HG02970 (cell line): ENCODE data around the gene RELB.

Experiments
- ATAC-seq: cut with Tn5 transposase; IDR thresholded peaks from one replicate; pipeline ENCODE4 v1.9.1; 2021; ENCODE audit warnings: mild to moderate bottlenecking, moderate library complexity, moderate number of reproducible peaks; ENCODE audit not compliant: unreplicated experiment, low FRiP score

The RELB gene

DNA sequence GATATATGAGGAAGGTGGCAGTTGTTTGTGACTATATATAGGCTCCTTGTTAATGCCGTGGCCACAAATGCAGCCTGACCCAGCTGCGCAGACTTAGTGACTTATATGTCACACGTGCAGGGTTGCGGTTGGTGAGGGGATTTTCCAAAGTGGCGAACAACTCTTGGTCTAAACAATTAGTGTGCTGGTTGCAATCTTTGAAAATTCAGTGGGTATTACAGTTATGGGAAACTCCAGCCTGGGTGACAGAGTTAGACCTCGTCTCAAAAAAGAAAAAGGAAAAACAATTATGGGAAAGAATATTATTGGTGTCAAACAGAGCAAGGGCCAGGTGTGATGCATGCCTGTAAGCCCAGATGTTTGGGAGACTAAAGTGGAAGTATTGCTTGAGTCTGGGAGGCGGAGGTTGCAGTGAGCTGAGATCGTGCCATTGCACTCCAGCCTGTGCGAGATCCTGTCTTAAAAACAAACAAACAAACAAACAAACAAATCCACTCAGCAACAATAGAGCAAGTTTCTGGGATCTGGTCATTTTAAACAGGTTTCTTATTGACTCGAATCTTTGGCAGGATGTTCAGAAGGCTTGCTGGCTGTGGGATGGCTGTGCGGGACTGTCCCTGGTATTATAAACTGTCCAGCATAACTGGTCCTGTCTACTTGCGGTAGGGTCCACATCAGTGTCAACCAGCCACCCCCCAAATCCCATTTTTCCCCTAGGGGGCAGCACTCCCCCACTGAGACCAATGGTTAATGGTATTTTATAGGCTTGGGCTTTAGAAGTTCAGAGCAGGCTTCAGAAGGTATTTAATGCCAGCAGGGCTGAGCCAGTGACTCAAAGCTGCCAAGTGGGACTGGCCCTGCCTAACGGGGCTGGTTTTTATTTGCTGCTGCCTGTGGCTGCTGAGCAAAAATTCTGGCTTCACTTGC is 15.4 kb downstream of the RELB start:
- ATAC-seq = peak; percentile 67

DNA sequence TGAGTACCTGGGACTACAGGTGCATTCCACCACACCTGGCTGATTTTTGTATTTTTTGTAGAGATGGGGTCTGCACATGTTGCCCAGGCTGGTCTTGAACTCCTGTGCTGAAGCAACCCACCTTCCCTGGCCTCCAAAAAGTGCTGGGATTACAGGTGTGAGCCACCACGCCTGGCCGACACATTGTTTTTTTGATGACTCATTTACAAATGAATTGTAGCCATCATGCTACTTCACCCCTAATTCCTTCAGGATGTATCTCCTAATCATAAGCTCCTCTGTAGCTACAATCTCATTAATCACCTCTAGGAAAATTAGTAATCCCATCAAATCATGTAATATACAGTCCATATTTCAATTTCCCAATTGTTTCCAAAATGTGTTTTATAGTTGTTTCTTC is 17.9 kb downstream of the RELB start:
- ATAC-seq = no peak

DNA sequence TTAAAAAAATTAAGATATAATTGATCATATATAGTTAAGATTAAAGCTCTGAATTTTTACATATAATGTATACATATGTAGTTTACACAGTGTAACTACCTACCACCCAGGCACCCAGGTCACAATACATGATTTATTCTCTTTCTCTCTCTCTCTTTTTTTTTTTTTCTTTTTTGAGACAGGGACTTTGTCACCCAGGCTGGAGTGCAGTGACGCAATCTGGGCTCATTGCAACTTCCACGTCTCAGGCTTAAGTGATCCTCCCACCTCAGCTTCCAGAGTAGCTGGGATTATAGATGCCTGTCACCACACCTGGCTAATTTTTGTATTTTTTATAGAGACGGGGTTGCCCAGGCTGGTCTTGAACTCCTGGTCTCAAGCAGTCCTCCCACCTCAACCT is 18.8 kb downstream of the RELB start:
- no peak for ATAC-seq

- ATAC-seq = no peak
Measured at GRCh38 chr19:45021971-45022370, 20.7 kb downstream of the RELB start.

DNA sequence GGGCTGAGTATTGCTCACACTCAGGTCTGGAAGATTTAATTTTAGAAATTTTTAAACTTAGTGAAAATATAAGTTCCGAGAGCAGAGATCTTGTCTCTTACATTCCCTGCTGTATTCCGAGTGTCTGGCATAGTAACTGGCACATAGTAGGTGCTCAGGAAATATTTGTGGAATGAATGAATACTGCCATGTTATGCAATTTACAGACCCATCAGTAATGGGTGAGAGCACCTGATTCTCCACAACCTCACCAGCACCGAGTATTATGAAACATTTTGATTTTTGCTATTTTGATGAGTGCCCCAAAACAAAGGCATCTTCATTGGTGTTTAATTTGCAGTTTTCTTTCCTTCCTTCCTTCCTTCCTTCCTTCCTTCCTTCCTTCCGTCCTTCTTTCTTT is 21.8 kb downstream of the RELB start:
- ATAC-seq = no peak

- ATAC-seq = no peak
Measured at GRCh38 chr19:45025264-45025663, 24.0 kb downstream of the RELB start.

- ATAC-seq = no peak
Measured at GRCh38 chr19:45027371-45027770, 26.1 kb downstream of the RELB start.

- ATAC-seq = no peak
Measured at GRCh38 chr19:45030825-45031224, 29.6 kb downstream of the RELB start.

DNA sequence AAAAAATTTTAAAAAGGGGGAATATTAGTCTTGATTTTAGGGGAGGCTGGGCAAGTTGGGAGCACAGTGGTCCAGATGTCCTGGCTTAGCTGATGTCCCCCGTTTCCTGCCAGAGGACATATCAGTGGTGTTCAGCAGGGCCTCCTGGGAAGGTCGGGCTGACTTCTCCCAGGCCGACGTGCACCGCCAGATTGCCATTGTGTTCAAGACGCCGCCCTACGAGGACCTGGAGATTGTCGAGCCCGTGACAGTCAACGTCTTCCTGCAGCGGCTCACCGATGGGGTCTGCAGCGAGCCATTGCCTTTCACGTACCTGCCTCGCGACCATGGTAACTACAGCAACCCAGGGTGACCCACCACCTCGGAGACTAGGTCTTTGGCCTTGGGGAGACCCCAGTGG is 31.2 kb downstream of the RELB start:
- ATAC-seq = no peak

- no peak for ATAC-seq
Measured at GRCh38 chr19:45035755-45036154, 34.5 kb downstream of the RELB start.

DNA sequence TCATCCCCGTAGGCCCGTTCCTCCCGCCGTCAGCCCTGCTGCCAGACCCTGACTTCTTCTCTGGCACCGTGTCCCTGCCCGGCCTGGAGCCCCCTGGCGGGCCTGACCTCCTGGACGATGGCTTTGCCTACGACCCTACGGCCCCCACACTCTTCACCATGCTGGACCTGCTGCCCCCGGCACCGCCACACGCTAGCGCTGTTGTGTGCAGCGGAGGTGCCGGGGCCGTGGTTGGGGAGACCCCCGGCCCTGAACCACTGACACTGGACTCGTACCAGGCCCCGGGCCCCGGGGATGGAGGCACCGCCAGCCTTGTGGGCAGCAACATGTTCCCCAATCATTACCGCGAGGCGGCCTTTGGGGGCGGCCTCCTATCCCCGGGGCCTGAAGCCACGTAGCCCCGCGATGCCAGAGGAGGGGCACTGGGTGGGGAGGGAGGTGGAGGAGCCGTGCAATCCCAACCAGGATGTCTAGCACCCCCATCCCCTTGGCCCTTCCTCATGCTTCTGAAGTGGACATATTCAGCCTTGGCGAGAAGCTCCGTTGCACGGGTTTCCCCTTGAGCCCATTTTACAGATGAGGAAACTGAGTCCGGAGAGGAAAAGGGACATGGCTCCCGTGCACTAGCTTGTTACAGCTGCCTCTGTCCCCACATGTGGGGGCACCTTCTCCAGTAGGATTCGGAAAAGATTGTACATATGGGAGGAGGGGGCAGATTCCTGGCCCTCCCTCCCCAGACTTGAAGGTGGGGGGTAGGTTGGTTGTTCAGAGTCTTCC is 36.3 kb downstream of the RELB start:
- ATAC-seq = no peak

DNA sequence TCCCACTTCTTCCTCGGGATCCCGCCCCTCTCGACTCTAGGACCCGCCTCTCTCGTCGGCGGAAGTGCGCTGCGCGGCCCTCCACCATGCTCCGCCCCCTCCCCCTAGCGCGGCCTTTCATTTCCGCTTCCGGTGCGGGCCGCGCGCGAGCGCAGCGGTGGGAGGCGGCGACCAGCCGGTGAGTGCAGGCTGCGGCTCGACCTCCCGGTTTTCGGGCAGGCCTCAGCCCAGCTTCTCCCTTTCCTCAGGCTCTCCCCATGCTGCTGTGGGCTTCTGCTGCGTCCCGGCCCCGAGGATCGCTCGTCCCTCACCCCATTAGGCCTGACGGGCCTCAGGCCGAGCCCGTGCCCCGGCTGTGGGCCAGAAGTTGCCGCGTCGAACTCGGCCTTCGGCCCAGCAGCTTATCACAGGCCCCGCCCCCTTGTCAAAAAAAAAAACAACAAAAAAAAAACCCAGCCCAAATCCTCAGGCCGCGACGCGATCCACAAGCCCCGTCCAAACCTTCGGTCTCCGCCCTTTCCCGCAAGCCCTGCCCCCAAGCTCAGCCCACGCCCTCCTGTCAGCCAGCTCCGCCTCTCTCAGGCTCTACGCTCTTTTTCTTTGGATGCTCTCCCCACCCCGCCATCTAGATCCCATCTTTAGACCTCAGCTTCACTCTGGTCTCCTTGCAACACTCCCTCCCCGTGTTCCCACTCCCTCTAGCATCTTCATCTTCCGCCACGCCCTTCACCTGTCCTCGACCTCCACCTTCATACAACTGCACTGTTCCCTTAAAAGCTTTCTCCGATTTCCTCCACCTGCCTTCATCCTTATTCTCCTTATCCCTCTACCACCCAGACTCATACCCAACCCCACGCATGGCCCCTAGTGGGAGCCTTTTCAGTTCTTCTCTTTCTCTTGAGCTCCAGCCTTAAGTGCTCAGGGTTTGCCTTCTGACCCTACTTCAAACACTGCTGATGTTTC is 37.9 kb downstream of the RELB start, which contains the start of gene CLASRP:
CLASRP (plus strand) TSS at position 115 of the 963 bp plus-strand sequence. CDS start 1,168 bp downstream, outside the sequence.
- peak; percentile 92 for ATAC-seq

DNA sequence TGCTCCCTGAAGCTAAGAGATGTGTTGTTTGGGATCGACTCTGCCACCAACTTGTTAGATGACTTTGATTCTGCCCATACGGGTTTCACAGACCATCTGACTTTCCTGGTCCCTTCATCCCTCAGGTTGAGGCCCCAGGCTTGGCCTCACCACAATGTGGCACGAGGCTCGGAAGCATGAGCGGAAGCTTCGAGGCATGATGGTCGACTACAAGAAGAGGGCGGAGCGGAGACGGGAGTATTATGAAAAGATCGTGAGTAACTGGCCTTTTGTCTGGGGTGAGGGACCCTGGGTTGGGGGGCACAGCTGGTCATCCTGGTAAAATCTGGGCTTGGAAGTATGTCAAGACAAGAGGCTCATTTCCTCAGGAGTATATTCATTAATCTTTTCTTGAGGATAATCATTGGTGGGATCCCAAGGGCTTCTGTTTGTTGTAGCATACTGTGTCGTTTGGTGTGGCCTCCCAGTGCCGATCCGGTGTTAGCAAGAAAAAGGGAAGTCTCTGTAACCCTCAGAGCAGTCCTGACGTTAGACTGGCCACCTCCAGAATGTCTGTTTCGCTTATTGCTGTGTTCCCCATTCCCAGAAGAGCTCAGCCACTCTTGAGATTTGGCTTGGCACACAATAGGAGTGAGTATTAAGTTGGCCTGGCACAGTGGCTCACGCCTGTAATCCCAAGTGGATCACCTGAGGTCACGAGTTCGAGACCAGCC is 39.0 kb downstream of the RELB start:
- ATAC-seq = no peak

DNA sequence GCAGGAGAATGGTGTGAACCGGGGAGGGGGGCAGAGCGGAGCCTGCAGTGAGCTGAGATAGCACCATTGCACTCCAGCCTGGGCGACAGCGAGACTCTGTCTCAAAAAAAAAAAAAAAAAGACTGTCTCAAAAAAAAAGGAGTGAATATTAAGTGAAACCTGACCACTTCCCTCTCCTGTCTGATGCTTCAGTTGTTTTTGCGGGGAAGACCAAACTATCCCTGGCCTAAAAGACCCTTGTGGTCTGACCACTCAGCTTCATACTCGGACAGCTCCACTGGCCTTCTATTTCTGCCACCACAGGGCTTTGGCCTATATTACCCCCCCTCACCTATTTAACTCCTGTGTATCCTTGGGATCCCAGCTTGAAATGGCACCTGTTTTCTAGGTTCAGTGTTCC is 39.9 kb downstream of the RELB start:
- no peak for ATAC-seq

DNA sequence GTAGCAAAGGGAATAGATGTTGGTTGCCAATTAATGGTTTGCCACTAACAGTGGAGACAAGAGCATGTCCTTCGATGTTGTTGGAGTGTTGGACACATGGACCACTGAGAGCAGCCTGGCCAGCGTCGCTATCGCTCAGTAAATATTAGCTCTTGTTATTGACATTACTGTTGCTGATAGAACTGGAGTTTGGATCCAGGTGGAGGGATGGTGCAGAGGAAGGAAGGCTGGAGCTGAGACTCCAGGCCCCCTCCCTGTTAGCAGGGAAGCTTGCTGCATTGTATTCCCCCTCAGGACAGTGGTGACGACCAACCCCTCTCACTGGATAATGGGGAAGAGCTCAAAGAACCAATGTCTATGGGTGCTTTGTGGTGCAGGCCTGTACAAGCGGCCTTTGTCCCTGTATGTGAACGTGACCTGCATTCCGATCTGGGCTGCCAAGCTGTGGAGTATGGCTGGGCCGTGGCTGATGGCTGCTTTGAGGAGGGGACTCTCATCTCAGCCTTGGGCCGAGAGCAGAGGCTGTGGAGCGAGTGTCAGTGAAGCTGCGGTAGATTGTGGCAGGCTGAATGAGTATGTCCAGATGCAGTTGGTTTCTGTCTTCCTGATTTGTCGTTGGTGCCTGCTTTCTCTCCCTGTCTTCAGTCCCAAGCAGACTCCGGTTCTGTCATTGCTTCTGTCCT is 44.5 kb downstream of the RELB start:
- no peak for ATAC-seq

GRCh38 chr19:45046355-45046754 is 45.1 kb downstream of the RELB start:
- ATAC-seq = no peak

GRCh38 chr19:45047188-45047797 is 46.0 kb downstream of the RELB start:
- no peak for ATAC-seq

DNA sequence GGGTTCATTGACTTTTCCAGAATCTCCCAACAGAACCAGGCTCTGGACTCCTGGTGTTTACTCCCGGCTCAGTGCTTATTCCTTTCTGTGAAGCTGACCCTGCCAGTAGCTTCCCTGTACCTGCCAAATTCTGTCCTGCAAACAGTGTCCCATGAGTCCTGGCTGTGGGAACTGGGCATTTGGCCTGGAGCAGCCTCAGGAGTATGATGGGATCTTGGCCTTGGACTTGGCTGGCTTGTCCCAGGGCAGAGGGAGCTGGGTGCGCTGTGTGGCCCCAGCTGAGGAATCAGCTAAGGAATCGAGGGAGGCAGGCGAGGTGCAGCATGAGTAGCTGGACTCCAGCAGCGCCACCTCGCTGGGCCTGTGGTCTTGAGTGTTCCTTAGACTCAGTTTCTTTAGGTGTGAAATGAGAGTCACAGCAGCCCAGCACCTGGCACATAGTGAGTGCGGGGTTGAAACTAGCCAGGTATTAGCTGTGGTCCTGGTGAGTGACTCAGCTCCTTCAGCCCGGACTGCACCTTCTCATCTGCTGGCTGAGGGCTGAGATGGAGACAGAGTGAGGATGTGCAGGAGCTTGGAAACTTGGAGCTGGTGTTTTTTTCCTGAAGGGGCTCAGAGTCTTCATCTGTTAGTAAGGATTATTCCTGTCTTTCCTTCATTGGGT is 47.9 kb downstream of the RELB start:
- ATAC-seq = no peak
